T-helper 1 cell (primary cell): ENCODE results near the gene GARIN3.

Experiments used
- DNase-seq, 5 donors: peaks; one replicate each; pipeline ENCODE4 v3.0.0-alpha.2; 2012 to 2020

Gene GARIN3

DNA sequence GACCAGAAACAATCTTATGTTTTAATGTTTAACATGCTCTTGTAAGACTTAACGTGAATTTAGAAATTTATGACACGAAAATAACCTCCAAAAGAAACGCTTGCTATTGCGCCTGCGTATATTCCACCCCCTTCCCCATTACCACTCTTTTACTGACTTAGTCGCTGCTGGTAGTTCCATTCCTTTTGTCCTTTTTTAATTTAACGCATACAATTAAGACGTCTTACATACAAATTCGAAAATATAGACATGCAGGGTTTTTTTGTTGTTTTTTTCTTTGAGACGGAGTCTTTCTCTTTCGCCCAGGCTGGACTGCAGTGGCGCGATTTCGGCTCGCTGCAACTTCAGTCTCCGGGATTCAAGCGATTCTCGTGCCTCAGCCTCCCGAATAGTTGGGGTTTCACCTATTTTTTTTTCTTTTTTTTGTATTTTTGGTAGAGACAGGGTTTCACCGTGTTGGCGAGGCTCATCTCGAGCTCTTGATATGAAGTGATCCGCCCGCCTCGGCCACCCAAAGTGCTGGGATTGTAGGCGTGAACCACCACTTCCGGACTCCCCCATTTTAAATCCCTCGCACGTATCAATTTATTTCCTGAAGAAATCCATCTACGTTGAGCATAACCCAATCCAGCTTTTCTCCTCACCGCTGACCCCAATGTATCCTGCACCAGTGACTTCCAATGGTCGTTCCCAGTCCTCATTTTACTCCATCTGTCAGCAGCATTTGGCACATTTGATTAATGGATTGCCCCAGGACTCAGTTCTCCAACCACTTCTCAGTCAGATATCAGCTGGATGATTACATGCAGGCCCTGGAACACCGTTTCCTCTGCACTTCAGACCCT lies 22.7 kb downstream of the GARIN3 start:
- peak in 4 of 5 donors; percentile 32 to 64 (median 48) for DNase-seq

DNA sequence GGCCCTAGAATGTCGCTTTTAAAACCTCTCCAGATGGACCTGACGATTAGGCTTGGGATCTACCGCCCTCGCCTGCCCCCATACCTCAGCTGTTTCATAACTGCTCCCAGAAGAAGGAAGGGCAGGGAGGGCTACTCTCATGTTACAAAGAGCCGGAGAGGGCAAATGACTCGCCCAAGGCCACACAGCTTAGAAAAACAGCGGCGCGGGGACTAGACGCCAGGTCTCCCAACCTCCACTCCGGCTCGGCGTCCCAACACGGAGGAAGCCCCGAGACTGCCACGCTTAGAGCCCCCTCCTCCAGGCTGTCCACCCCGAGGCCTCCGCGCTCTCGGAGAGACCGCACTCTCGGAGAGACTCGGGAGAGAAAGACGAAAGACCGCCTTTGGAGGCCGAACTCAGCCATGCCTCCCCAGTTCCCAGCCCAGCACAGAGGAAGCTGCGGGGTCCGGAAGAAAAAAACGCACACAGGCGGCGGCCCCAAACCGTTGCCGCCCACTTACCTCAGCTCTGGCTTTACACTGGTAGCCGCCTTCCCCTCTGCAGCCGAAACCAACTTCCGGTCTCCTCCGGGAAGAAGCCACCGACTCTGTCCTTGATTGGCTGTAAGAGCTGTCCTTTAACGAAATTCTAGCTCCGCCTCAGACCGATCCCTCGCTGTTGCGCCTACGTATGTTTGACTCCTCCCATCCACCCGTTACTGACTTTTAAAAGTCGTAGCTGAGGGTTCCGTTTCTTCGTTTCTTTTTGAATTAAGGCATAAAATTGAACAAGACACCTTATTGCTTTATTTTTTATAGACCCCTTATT lies 23.5 kb downstream of the GARIN3 start, which contains the start of gene MED7:
TSS of gene MED7 (minus strand) at position 549 of the 810 bp plus-strand sequence. CDS start 3,434 bp downstream, outside the sequence.
- DNase-seq = peak; percentile 86 to 99 (median 93)

DNA sequence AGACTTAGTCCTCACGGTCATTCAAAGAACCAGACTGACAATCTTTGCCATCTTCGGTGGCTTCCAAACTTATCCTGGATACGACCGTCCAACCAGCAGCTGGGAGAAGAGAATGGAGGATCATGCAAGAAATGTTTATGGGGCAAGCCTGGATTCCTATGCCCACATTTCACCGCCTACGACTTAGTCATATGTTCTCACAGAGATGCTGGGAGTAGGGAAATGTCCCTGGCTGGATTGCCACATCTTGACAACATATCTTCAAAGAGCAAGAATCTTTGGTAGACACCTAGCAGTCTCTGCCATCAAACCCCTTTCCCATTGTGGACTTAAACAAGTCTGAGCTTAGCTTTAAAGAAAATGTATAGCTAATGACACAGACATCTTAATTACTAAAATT lies 28.4 kb downstream of the GARIN3 start:
- no peak for DNase-seq

DNA sequence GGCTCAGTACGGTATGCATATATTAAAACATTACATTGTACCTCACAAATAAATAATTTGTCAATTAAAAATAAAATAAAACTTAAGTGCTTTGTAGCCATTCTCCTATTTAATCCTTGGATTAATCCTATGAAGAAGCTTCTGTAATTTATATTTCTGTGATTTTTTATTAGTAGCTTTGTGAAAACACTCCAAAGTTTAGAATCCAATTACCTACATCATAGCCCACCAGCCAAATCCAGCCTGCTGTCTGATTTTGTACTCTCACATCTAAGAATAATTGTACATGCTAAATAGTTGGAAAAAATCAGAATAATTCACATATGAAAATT lies 33.8 kb downstream of the GARIN3 start:
- no peak for DNase-seq

DNA sequence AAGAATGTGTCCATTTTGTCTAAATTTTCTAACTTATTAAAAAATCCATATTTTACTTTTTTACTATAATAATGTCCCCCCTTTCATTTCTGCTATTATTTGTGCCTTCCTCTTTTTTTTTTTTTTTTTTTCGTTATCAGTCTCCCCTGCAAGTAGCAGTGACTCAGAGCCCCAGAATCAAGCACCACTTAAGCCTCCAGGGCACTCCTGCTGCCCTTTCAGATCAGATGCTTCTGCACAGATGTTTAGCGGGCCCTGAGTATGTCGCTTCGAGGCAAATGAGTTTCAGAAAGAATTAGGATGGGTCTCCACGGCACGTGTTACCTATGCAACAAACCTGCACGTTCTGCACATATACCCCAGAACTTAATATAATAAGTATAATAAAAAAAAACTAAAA lies 35.1 kb downstream of the GARIN3 start:
- DNase-seq = no peak

DNA sequence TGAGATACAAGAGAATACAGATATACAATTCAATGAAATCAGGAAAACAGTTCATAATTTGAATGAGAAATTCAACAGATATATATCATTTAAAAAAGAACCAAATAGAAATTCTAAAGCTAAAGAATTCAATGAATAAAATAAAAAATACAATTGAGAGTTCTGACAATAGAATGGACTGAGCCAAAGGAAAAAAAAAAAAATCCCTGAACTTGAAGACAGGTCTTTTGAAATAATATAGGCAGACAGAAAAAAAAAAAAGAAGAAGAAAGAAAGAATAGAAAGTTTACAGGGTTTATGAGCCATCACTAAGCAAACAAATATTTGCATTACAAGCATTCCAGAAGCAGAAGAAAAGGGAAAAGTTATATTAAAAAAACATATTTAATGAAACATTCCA lies 44.4 kb downstream of the GARIN3 start:
- DNase-seq = no peak

DNA sequence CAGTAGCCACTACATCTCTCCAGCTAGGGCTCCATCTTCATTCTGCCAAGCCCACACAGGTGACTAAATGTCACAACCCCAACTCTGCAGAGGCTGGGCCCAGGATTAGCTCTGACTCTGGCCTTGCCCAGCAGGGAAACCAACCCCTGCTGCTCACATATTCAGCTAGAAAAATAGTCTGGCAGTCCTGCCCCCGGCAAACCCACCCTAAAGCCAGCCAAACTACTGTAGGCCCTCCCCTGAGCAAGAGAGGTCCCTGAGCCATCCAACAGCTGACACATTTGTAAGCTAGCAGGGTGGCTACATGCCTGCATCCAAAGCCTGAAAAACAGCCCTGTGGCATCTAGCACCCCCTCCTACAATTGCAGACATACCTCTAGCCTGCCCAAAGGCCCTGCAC lies 46.0 kb downstream of the GARIN3 start:
- no peak for DNase-seq

DNA sequence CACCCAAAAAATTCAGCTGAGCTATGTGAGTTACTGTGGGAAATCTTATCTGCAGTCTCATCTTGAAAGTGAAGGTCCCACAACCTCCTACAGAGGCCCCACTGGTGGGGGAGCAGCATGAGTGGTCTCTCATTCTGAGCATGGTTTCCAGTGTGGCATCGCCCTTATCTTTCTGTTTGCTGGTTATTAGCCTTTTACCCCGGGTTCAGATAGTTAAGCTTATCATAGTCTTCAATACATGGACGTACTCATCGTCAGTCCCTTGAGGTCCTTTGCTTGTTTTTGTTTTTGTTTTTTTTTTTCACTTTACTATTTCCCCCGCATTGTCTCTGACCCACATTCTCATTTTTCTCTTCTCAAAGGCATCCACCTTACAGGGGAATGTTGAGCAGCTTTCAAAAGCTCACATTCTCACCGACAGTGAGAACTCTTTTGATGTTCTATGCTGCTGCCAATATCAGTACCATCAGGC lies 49.5 kb downstream of the GARIN3 start:
- DNase-seq = no peak

DNA sequence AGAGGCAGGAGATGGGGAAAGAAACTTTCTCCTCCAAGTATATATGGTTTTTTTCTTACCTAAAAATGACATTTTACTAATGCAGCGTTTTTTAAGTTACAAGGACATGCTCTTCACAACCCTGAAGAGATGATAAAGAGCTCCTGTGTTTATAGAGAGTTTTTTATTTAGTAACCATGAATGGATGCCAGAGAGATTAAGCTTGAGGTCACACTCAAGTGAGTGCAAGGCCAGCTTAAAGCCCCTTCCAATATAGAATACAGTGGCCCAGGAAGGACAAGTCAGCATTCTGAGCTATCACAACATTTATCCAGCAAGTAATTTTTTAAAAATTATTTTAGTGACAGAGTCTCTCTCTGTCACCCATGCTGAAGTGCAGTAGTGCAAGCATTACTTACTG lies 50.6 kb downstream of the GARIN3 start:
- no peak for DNase-seq

DNA sequence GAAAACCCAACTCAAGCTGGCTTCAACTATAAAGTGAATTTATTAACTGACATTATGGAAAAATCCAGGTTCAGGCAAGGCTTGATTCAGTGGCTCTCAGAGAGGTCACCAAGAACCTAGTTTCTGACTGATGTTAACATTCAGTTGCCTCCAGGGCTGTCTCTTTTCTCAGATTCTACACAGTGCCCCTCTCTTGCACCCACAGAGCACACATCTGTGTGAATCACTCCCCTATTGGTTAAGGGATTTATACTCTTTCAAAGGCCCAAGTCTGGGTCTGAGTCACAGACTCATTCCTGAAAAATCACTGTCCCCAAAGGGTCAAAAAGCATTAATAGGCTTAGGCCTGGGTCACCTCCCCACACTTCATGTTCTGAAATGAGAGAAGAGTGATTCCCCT lies 51.1 kb downstream of the GARIN3 start:
- no peak for DNase-seq

DNA sequence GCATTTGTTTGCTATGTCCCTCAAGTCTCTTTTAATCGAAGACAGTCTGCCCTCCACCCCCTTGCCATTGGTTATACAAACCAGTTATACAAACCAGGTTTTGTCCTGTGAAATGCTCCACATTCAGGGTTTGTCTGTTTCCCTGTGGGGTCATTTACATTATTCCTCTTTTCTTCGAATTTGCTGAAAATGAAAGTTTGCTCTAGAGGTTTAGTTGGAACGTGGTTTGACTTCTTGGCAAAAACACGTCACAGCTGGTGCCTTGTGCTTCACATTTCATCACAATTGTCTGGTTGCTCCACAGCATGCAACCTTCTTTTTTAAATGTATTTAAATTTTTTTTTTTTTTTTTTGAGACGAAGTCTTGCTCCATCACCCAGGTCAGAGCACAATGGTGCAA lies 53.1 kb downstream of the GARIN3 start:
- peak in 1 of 5 donors; percentile 65 for DNase-seq
